ENCODE data around the gene ARL6IP5. TPM values are rescaled to one million over a fixed set of nuclear protein-coding genes. Genes with fewer than 3 reads are reported as not detected.

Gene ARL6IP5
- total RNA-seq, 1 experiment from 2014 or later = 16.9 TPM

- Histone ChIP-seq H3K9me3 (ENCODE audit: control insufficient read depth, low read depth, low read length) (no peaks in the 10 kb centered on the region), H4K8ac (replicated peaks; ENCODE audit: insufficient read length, low read depth, low read length) (no peak within 1 kb of the TSS), H2AK5ac (ENCODE audit: insufficient read length, low read length) (no peak within 1 kb of the TSS), H2BK20ac (ENCODE audit: low read depth, low read length, poor library complexity, severe bottlenecking) (no peak within 1 kb of the TSS), H3K4me1 (ENCODE audit: insufficient read depth, low read length) (peaks cover 2% of the 10 kb centered on the region; the same call in 1 of the 2 replicates), H3K79me1 (ENCODE audit: insufficient read depth, low read depth, low read length, poor library complexity, severe bottlenecking) (peaks cover 6% of the 10 kb centered on the region), H3K14ac (ENCODE audit: insufficient read depth, low read length) (peak within 1 kb of the TSS; percentile 4), H3K9ac (ENCODE audit: extremely low read depth, insufficient read length, low read length) (peak within 1 kb of the TSS; percentile 70), H4K5ac (ENCODE audit: insufficient read length, low read depth, low read length) (no peak within 1 kb of the TSS), H3K4me2 (ENCODE audit: insufficient read depth, insufficient read length, low read length) (peak within 1 kb of the TSS; percentile 92), H2BK120ac (ENCODE audit: low read depth, low read length, poor library complexity, severe bottlenecking) (no peak within 1 kb of the TSS), H3K18ac (ENCODE audit: insufficient read length, low read depth, low read length) (no peak within 1 kb of the TSS), H3K27me3 (ENCODE audit: insufficient read depth, low read length) (no peaks in the 10 kb centered on the region), H3T11ph (ENCODE audit: low read length) (no peak within 1 kb of the TSS), H2AFZ (ENCODE audit: low read length) (no peak within 1 kb of the TSS), H4K20me1 (ENCODE audit: control insufficient read depth, insufficient read depth, insufficient read length) (no peaks in the 10 kb centered on the region), H2BK12ac (ENCODE audit: insufficient read length, low read depth, low read length) (no peak within 1 kb of the TSS), H3K4ac (ENCODE audit: low read depth, low read length) (no peak within 1 kb of the TSS), H4K91ac (ENCODE audit: insufficient read length, low read depth, low read length) (no peak within 1 kb of the TSS), H2BK5ac (ENCODE audit: insufficient read length, low read length) (no peak within 1 kb of the TSS), H3K79me2 (ENCODE audit: insufficient read depth, low read length) (peaks cover 5% of the 10 kb centered on the region; the same call in 1 of the 2 replicates), H3K27ac (ENCODE audit: insufficient read length, low read depth, low read length) (no peak within 1 kb of the TSS), H2BK15ac (ENCODE audit: low read depth, low read length) (no peak within 1 kb of the TSS), H3K23me2 (ENCODE audit: insufficient read length, low read depth, low read length, poor library complexity, severe bottlenecking) (peaks cover 3% of the 10 kb centered on the region), H3K23ac (ENCODE audit: insufficient read length, low read depth, low read length) (no peak within 1 kb of the TSS), H3K56ac (ENCODE audit: insufficient read length, low read depth, low read length) (no peak within 1 kb of the TSS)
- Mint-ChIP-seq H3K36me3 (ENCODE audit: insufficient read depth in 1 of 3, low read depth in 3 of 3) (peaks cover 1 to 12% (median 8%) of the 10 kb centered on the region in 3 experiments; a peak in 6 of 7 replicates), H3K27ac (peak within 1 kb of the TSS in 2 of 3 experiments; percentile 20 to 40; a peak in 5 of 7 replicates), H3K9me3 (no peaks in the 10 kb centered on the region), H3K27me3 (ENCODE audit: low read depth) (no peaks in the 10 kb centered on the region; the same call in 1 of the 2 replicates), H3K4me3 (peak within 1 kb of the TSS; percentile 85 to 92), H3K4me1 (peaks cover 25 to 29% of the 10 kb centered on the region in 2 experiments)
- peak; percentile 92 for DNase-seq
- no CpG with 5 or more reads among the region's 37 CpGs for WGBS (ENCODE audit: extremely low coverage, insufficient read length, low lambda C conversion rate)
- TF ChIP-seq CTCF (conservative IDR thresholded peaks at IDR 0.05) = no peak
Observed at GRCh38 chr3:69080233-69080920, 4.4 kb upstream of the ARL6IP5 start, which contains the start of gene UBA3. Gene UBA3, minus strand, starts transcription at chr3:69080365. Its CDS starts 12 bp downstream, at chr3:69080353.

All from H9 (cell line).